ENCODE results near the gene KTN1. TPM values are rescaled to one million over a fixed set of nuclear protein-coding genes. Genes with fewer than 3 reads are reported as not detected.

Gene KTN1
- total and polyA plus RNA-seq, 4 donors: 57.1 to 152 (median 80.5) TPM

DNA sequence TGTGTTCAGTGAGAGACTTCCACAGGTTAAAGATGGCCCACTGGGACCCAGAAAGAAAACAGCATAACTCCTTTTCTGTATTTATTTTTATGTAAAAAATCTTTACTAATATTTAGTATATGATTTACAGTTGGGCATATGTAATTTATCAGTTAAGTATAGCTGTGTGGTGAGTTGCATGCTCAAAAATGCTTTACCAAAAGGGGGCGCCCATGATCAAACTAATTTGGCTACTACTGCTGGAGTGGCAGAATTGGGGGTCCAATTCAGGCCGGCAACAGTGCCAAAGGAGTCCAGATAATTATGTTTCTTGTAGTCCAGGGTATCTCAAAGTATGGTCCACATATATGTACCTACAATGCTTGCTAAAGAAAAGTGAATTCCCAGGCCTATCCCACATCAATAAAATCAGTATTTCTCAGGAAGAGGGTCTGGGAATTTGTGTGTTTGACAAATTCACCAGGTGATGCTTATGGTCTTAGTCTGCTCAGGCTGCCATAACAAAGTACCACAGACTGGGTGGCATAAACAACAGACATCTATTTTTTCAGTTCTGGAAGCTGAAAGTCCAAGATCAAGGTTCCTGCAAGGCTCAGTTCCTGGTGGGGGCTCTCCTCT is 152.0 kb downstream of the KTN1 start:
- H3K27me3 ChIP-seq (ENCODE audit: control insufficient read depth in 3 of 3, insufficient read depth in 3 of 3, low read length in 2 of 3): peaks cover 0 to 2% (median 0%) of the 10 kb centered on the region in 3 donors
- no peak overlapping the region for H3K4me3 ChIP-seq
- DNase-seq (peak; percentile 42 to 45 (median 44)), ATAC-seq (ENCODE audit: insufficient read depth, low FRiP score) (no peak)
- H3K4me1 ChIP-seq (ENCODE audit: control insufficient read depth in 5 of 5, insufficient read depth in 5 of 5, low read length in 5 of 5): no peaks in the 10 kb centered on the region
- H3K9ac ChIP-seq (ENCODE audit: insufficient read depth in 1 of 2, low read length in 2 of 2): no peak overlapping the region
- TF ChIP-seq, protein P1, sequence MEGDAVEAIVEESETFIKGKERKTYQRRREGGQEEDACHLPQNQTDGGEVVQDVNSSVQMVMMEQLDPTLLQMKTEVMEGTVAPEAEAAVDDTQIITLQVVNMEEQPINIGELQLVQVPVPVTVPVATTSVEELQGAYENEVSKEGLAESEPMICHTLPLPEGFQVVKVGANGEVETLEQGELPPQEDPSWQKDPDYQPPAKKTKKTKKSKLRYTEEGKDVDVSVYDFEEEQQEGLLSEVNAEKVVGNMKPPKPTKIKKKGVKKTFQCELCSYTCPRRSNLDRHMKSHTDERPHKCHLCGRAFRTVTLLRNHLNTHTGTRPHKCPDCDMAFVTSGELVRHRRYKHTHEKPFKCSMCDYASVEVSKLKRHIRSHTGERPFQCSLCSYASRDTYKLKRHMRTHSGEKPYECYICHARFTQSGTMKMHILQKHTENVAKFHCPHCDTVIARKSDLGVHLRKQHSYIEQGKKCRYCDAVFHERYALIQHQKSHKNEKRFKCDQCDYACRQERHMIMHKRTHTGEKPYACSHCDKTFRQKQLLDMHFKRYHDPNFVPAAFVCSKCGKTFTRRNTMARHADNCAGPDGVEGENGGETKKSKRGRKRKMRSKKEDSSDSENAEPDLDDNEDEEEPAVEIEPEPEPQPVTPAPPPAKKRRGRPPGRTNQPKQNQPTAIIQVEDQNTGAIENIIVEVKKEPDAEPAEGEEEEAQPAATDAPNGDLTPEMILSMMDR (IDR thresholded peaks at IDR 0.05; ENCODE audit: control extremely low read depth, extremely low read depth): peak; percentile 39
- no peak overlapping the region for H3K27ac ChIP-seq (ENCODE audit: low read depth in 1 of 2, low read length in 1 of 2)
- H3K36me3 ChIP-seq (ENCODE audit: control insufficient read depth in 4 of 4, insufficient read depth in 4 of 4, low read length in 4 of 4): no peaks in the 10 kb centered on the region
- H3K9me3 ChIP-seq (ENCODE audit: control insufficient read depth in 4 of 4, insufficient read depth in 3 of 4, low read length in 3 of 4): no peaks in the 10 kb centered on the region
- WGBS, 2 donors: 25 to 31% methylated on average over 2 of the region's 2 CpGs

DNA sequence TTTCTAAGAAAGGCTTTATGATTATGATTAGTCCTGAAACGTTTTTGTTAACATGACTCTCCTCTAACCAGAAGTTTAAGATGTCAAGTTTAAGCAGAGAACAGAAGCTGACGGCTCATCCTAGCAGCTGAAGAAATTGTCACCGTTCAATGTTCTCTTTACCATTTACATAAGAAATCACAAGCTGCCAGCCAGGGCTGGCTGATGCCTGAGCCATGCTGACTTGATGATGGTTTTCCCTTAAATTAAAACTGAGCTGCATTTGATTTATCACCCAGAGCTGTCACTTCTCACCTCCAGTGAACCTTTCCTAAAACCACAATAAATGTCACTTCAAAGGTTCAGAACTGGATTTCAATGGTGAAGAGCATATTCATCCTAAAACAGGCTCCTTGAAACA is 153.6 kb downstream of the KTN1 start:
- Histone ChIP-seq H3K9ac (ENCODE audit: insufficient read depth in 1 of 2, low read length in 2 of 2) (no peak overlapping the region), H3K4me1 (ENCODE audit: control insufficient read depth in 5 of 5, insufficient read depth in 5 of 5, low read length in 5 of 5) (no peaks in the 10 kb centered on the region), H3K9me3 (ENCODE audit: control insufficient read depth in 4 of 4, insufficient read depth in 3 of 4, low read length in 3 of 4) (no peaks in the 10 kb centered on the region), H3K36me3 (ENCODE audit: control insufficient read depth in 4 of 4, insufficient read depth in 4 of 4, low read length in 4 of 4) (no peaks in the 10 kb centered on the region), H3K27me3 (ENCODE audit: control insufficient read depth in 3 of 3, insufficient read depth in 3 of 3, low read length in 2 of 3) (peaks cover 0 to 2% (median 0%) of the 10 kb centered on the region in 3 donors), H3K27ac (ENCODE audit: low read depth in 1 of 2, low read length in 1 of 2) (no peak overlapping the region), H3K4me3 (no peak overlapping the region)
- WGBS, 2 donors: 53 to 68% methylated on average over 3 of the region's 3 CpGs
- TF ChIP-seq, protein P1 (IDR thresholded peaks at IDR 0.05; ENCODE audit: control extremely low read depth, extremely low read depth): no peak
- ATAC-seq (ENCODE audit: insufficient read depth, low FRiP score): no peak
- DNase-seq: no peak

Small RNA genes within 50 kb of the gene (small RNA-seq; reads per million reads assigned to genes)
- not detected for gene RF00019 (ENCODE audit: low replicate concordance)

Other genes with a start within 250 kb of the KTN1 start
- 10 to 100 TPM in 1 of 2 donors, 1 to 10 TPM in 1; 6.9 to 19.0 TPM for gene ATG14, start 168.4 kb upstream of the KTN1 start, total RNA-seq
- gene ATG14, start 168.4 kb upstream of the KTN1 start, polyA plus RNA-seq: 1 to 10 TPM; 3.4 to 7.1 TPM
- not detected for gene TBPL2, start 139.6 kb upstream of the KTN1 start, total RNA-seq
- not detected for gene TBPL2, start 139.6 kb upstream of the KTN1 start, polyA plus RNA-seq